ENCODE measurements around the gene RIOK3.

DNA sequence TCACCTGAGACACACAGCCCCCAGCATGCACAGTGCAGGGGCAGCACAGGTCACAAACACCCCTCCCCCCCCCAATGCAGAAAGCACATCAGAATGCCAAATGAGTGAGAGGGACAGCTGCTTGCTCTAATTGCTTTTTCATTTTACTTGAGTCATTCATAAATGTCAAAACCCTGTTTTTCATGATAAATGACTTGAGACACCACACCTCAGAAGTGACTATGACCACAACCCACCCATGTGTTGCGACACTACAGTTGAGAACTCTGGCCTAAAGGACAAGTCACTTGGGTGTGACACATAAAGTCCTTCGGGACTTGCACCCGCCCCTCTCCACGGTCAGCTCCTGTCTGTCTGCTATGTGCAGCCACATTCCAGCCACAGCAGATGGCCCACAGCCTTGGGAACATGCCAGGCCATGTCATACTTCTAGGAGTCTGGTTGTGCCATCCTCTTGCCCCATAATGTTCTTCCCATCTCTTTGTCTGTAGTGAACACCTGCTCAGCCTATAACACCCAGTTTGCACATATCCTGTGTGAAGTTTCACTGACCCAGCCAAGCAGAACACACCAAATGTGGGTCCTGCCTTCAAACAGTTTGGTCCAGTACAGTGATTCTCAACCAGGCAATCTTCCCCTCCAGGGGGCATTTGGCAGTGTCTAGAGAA lies 30.2 kb upstream of the RIOK3 start:
- TF ChIP-seq, protein P1, sequence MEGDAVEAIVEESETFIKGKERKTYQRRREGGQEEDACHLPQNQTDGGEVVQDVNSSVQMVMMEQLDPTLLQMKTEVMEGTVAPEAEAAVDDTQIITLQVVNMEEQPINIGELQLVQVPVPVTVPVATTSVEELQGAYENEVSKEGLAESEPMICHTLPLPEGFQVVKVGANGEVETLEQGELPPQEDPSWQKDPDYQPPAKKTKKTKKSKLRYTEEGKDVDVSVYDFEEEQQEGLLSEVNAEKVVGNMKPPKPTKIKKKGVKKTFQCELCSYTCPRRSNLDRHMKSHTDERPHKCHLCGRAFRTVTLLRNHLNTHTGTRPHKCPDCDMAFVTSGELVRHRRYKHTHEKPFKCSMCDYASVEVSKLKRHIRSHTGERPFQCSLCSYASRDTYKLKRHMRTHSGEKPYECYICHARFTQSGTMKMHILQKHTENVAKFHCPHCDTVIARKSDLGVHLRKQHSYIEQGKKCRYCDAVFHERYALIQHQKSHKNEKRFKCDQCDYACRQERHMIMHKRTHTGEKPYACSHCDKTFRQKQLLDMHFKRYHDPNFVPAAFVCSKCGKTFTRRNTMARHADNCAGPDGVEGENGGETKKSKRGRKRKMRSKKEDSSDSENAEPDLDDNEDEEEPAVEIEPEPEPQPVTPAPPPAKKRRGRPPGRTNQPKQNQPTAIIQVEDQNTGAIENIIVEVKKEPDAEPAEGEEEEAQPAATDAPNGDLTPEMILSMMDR (IDR thresholded peaks at IDR 0.05; ENCODE audit: poor library complexity, severe bottlenecking) = no peak
- TF ChIP-seq TAF1 (IDR thresholded peaks at IDR 0.05; ENCODE audit: low read depth) (no peak), EZH2 (IDR thresholded peaks at IDR 0.05; ENCODE audit: borderline replicate concordance, insufficient read depth, low read length, poor library complexity, severe bottlenecking) (no peak), EP300 (conservative IDR thresholded peaks at IDR 0.05; ENCODE audit: poor library complexity, severe bottlenecking) (no peak)
